ENCODE measurements around the gene NRXN3.

Gene NRXN3

GRCh38 chr14:78710963-78711362 lies 540.8 kb downstream of the NRXN3 start:
- no peak overlapping the region for H3K4me3 ChIP-seq (ENCODE audit: low read length)
- no peak for DNase-seq (ENCODE audit: low read depth, low spot score)

- H3K4me3 ChIP-seq (ENCODE audit: low read length): no peak overlapping the region
- no peak for DNase-seq (ENCODE audit: low read depth, low spot score)
These were observed 543.5 kb downstream of the NRXN3 start for GRCh38 chr14:78713716-78714115.

- DNase-seq (ENCODE audit: low read depth, low spot score): no peak
- H3K4me3 ChIP-seq (ENCODE audit: low read length): no peak overlapping the region
These were observed 544.5 kb downstream of the NRXN3 start for GRCh38 chr14:78714711-78715110.

GRCh38 chr14:78721756-78722480 lies 551.7 kb downstream of the NRXN3 start:
- DNase-seq (ENCODE audit: low read depth, low spot score): no peak
- H3K4me3 ChIP-seq (ENCODE audit: low read length): no peak overlapping the region

- DNase-seq (ENCODE audit: low read depth, low spot score): no peak
- H3K4me3 ChIP-seq (ENCODE audit: low read length): no peak overlapping the region
These were observed 554.9 kb downstream of the NRXN3 start for GRCh38 chr14:78725086-78725485.

- DNase-seq (ENCODE audit: low read depth, low spot score): no peak
- no peak overlapping the region for H3K4me3 ChIP-seq (ENCODE audit: low read length)
These were observed 566.9 kb downstream of the NRXN3 start for GRCh38 chr14:78737116-78737515.

- H3K4me3 ChIP-seq (ENCODE audit: low read length): no peak overlapping the region
- DNase-seq (ENCODE audit: low read depth, low spot score): no peak
These were observed 567.4 kb downstream of the NRXN3 start for GRCh38 chr14:78737601-78738000.

- H3K4me3 ChIP-seq (ENCODE audit: low read length): no peak overlapping the region
- DNase-seq (ENCODE audit: low read depth, low spot score): no peak
These were observed 576.0 kb downstream of the NRXN3 start for GRCh38 chr14:78746086-78746595.

GRCh38 chr14:78747813-78748212 lies 577.6 kb downstream of the NRXN3 start:
- no peak for DNase-seq (ENCODE audit: low read depth, low spot score)
- no peak overlapping the region for H3K4me3 ChIP-seq (ENCODE audit: low read length)

GRCh38 chr14:78752518-78753188 lies 582.5 kb downstream of the NRXN3 start:
- no peak for DNase-seq (ENCODE audit: low read depth, low spot score)
- no peak overlapping the region for H3K4me3 ChIP-seq (ENCODE audit: low read length)

GRCh38 chr14:78754059-78754458 lies 583.9 kb downstream of the NRXN3 start:
- DNase-seq (ENCODE audit: low read depth, low spot score): no peak
- no peak overlapping the region for H3K4me3 ChIP-seq (ENCODE audit: low read length)

GRCh38 chr14:78758333-78758732 lies 588.2 kb downstream of the NRXN3 start:
- DNase-seq (ENCODE audit: low read depth, low spot score): peak; percentile 37
- H3K4me3 ChIP-seq (ENCODE audit: low read length): no peak overlapping the region

GRCh38 chr14:78762331-78762730 lies 592.2 kb downstream of the NRXN3 start:
- H3K4me3 ChIP-seq (ENCODE audit: low read length): no peak overlapping the region
- no peak for DNase-seq (ENCODE audit: low read depth, low spot score)

GRCh38 chr14:78763746-78764145 lies 593.6 kb downstream of the NRXN3 start:
- DNase-seq (ENCODE audit: low read depth, low spot score): no peak
- H3K4me3 ChIP-seq (ENCODE audit: low read length): no peak overlapping the region

GRCh38 chr14:78764240-78764639 lies 594.1 kb downstream of the NRXN3 start:
- no peak overlapping the region for H3K4me3 ChIP-seq (ENCODE audit: low read length)
- DNase-seq (ENCODE audit: low read depth, low spot score): no peak

- no peak for DNase-seq (ENCODE audit: low read depth, low spot score)
- no peak overlapping the region for H3K4me3 ChIP-seq (ENCODE audit: low read length)
These were observed 594.5 kb downstream of the NRXN3 start for GRCh38 chr14:78764645-78765044.

GRCh38 chr14:78767436-78767835 lies 597.3 kb downstream of the NRXN3 start:
- no peak for DNase-seq (ENCODE audit: low read depth, low spot score)
- H3K4me3 ChIP-seq (ENCODE audit: low read length): no peak overlapping the region

GRCh38 chr14:78782551-78782950 lies 612.4 kb downstream of the NRXN3 start:
- H3K4me3 ChIP-seq (ENCODE audit: low read length): no peak overlapping the region
- DNase-seq (ENCODE audit: low read depth, low spot score): no peak

GRCh38 chr14:78785265-78785664 lies 615.1 kb downstream of the NRXN3 start:
- no peak overlapping the region for H3K4me3 ChIP-seq (ENCODE audit: low read length)
- no peak for DNase-seq (ENCODE audit: low read depth, low spot score)

- H3K4me3 ChIP-seq (ENCODE audit: low read length): no peak overlapping the region
- no peak for DNase-seq (ENCODE audit: low read depth, low spot score)
These were observed 618.5 kb downstream of the NRXN3 start for GRCh38 chr14:78788467-78789360.
